NCI-H146 (cell line): ENCODE data around the gene ATP5F1E.
"Not testable (repeated sequence)": the region's sequence is repeated elsewhere in the genome, so short reads cannot be mapped to it uniquely, and the experiment has no call there.

ENCODE experiments used
- DNase-seq: peaks from one replicate; lab custom pipeline; 2025; lab: John Stamatoyannopoulos, UW

The ATP5F1E gene

GRCh38 chr20:58988565-58988882 is 43.6 kb downstream of the ATP5F1E start:
- no peak for DNase-seq

- no peak for DNase-seq
Measured at GRCh38 chr20:58987790-58988564, 44.2 kb downstream of the ATP5F1E start.

GRCh38 chr20:58986968-58987517 is 45.1 kb downstream of the ATP5F1E start:
- no peak for DNase-seq

GRCh38 chr20:58986286-58986967 is 45.7 kb downstream of the ATP5F1E start:
- no peak for DNase-seq

- no peak for DNase-seq
Measured at GRCh38 chr20:58985656-58986055, 46.5 kb downstream of the ATP5F1E start.

- no peak for DNase-seq
Measured at GRCh38 chr20:58984691-58985090, 47.4 kb downstream of the ATP5F1E start.

- not testable (repeated sequence) for DNase-seq
Measured at GRCh38 chr20:58983115-58983468, 49.0 kb downstream of the ATP5F1E start.

- no peak for DNase-seq
Measured at GRCh38 chr20:58982406-58983114, 49.6 kb downstream of the ATP5F1E start.

GRCh38 chr20:58981628-58982364 is 50.3 kb downstream of the ATP5F1E start:
- DNase-seq = peak; percentile 29

- DNase-seq = peak; percentile 96
Measured at GRCh38 chr20:58980711-58981627, 51.2 kb downstream of the ATP5F1E start, which contains the start of gene NELFCD. Gene NELFCD, plus strand, starts transcription at chr20:58981256. Its CDS starts 54 bp downstream, at chr20:58981310.

GRCh38 chr20:58978351-58979190 is 53.6 kb downstream of the ATP5F1E start:
- no peak for DNase-seq

GRCh38 chr20:58976061-58976730 is 55.9 kb downstream of the ATP5F1E start:
- no peak for DNase-seq
